ENCODE results near the gene CMTM5. TPM values are rescaled to one million over a fixed set of nuclear protein-coding genes. Genes with fewer than 3 reads are reported as not detected.

CMTM5 gene
- total and polyA plus RNA-seq, 8 donors: 0.61 to 1.3 (median 1.1) TPM; not detected in 4

DNA sequence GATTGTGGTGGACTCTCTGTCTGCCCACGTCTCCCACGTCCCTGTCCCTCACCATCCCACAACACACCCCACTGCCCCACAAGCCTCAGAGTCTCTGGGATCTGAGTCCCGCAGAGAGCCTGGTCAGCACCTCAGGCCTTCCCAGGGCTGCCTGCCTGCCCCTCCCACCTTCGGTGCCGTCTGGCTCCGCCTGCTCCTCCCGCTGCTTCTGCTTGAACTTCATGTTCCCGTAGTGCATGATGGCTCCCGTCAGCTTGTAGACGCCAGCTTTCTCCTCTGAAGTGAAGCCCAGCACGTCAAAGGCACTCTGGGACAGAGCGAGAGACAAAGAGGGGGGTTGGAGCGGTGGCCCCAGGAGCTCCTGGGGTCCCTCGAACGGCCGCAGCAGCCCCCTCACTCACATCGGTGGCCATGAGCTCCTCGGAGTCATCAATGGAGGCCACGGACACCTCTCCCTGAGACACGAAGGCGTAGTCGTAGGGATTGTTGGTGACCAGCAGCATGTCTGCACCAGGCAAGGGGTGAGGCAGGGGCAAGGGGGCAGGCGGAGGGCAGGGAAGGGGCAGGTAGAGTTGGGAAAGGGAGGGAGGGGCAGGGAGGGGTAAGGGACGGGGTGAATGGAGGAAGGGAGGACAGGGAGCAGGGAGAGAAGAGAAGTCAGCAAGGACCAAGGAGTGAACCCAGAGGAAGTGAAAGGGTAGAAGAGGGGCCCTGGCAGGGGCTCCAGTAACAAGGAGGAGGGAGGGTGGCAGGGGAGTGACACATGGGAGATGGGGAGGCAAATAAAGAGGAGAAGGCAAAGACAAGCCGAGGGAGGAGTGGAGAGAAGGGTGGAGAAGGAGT is 25.7 kb downstream of the CMTM5 start:
- DNase-seq: peak in 1 of 2 donors; percentile 12
- TF ChIP-seq POLR2A (IDR thresholded peaks at IDR 0.05): no peak
- no peak for TF ChIP-seq EP300 (IDR thresholded peaks at IDR 0.05)
- no peak for TF ChIP-seq POLR2AphosphoS5 (IDR thresholded peaks at IDR 0.05)
- no peak for TF ChIP-seq CTCF (IDR thresholded peaks at IDR 0.05)
- no peak overlapping the region for H3K27ac ChIP-seq

GRCh38 chr14:23403139-23403438 is 26.2 kb downstream of the CMTM5 start:
- H3K27ac ChIP-seq: no peak overlapping the region

More for the DNA sequence above, 25.7 kb downstream of the CMTM5 start:
- 44 to 67% (median 56%) methylated on average over 22 to 25 of the region's 25 CpGs for WGBS, 5 donors
- Histone ChIP-seq H3K9me3 (no peaks in the 10 kb centered on the region), H3K4me3 (no peak overlapping the region), H3K36me3 (no peaks in the 10 kb centered on the region), H3K27me3 (peaks cover 0 to 54% (median 14%) of the 10 kb centered on the region in 3 donors), H3K4me1 (no peaks in the 10 kb centered on the region)
- intact Hi-C loops (cut with DNase I; ENCODE audit: low total_unique reads): no loop called here

DNA sequence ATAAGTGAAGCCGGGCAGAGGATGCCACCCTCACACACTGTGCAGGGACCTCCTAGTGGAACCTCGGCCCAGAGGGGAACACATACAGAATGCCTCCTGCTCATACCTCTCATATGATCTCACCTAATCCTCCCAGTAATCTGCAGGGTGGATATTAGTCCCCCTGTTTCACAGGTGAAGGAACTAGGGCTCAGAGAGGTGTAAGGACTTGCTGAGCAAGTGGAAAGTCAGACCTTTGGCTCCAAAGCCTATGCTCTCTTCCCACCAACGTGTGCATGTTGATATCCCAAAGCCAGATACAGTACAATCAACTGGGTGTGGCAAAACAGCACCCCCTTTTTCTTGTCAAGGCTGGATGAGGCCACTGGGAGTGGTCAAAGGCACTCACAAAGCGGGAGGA is 27.1 kb downstream of the CMTM5 start:
- WGBS, 5 donors: 59 to 67% (median 63%) methylated on average over 4 of the region's 4 CpGs

More at GRCh38 chr14:23403139-23403438, 26.2 kb downstream of the CMTM5 start:
- intact Hi-C loops (cut with DNase I; ENCODE audit: low total_unique reads): no loop called here
- Histone ChIP-seq H3K27me3 (peaks cover 0 to 54% (median 14%) of the 10 kb centered on the region in 3 donors), H3K36me3 (no peaks in the 10 kb centered on the region), H3K4me1 (no peaks in the 10 kb centered on the region), H3K9me3 (no peaks in the 10 kb centered on the region), H3K4me3 (no peak overlapping the region)
- no peak for TF ChIP-seq POLR2AphosphoS5 (IDR thresholded peaks at IDR 0.05)
- TF ChIP-seq POLR2A (IDR thresholded peaks at IDR 0.05): no peak
- no peak for TF ChIP-seq CTCF (IDR thresholded peaks at IDR 0.05)
- no peak for TF ChIP-seq EP300 (IDR thresholded peaks at IDR 0.05)
- DNase-seq: no peak
- 47 to 56% (median 49%) methylated on average over 7 of the region's 7 CpGs for WGBS, 5 donors

DNA sequence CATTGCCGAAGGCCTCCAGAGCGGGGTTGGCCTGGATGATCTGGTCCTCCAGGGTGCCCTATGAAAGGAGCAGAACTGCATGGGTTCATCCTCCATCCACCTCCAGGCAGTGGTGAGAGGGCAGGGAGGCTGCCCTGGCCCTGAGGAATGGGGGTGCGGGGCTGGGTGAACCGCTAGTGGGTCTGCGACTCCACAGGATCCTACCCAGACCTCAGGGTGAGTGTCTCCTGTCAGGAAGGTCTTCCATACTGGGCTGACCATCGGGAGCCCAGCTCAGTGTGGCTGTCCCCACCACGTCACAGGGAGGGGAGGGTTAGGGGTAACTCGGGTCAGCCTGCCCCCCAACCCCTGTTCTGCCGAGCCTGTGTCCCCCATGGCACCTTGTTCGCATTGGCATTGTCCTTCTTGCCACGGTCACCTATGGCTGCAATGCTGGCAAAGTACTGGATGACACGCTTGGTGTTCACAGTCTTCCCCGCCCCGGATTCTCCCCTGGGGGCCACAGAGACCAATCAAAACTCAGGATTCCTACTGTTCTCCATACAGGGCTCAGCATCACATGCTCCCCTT is 27.6 kb downstream of the CMTM5 start:
- no peak for DNase-seq
- intact Hi-C loops (cut with DNase I; ENCODE audit: low total_unique reads): no loop called here
- no peak overlapping the region for H3K27ac ChIP-seq
- H3K9me3 ChIP-seq: no peaks in the 10 kb centered on the region
- H3K4me3 ChIP-seq: no peak overlapping the region
- H3K36me3 ChIP-seq: no peaks in the 10 kb centered on the region
- no peaks in the 10 kb centered on the region for H3K4me1 ChIP-seq
- TF ChIP-seq POLR2AphosphoS5 (IDR thresholded peaks at IDR 0.05): no peak
- WGBS, 5 donors: 78 to 87% (median 85%) methylated on average over 11 to 14 of the region's 14 CpGs
- H3K27me3 ChIP-seq: peaks cover 0 to 54% (median 14%) of the 10 kb centered on the region in 3 donors

More for the DNA sequence above, 27.1 kb downstream of the CMTM5 start:
- no peak overlapping the region for H3K4me3 ChIP-seq
- H3K27ac ChIP-seq: no peak overlapping the region
- H3K4me1 ChIP-seq: no peaks in the 10 kb centered on the region
- no peaks in the 10 kb centered on the region for H3K36me3 ChIP-seq
- TF ChIP-seq POLR2A (IDR thresholded peaks at IDR 0.05): no peak
- no peak for TF ChIP-seq POLR2AphosphoS5 (IDR thresholded peaks at IDR 0.05)
- no peak for TF ChIP-seq CTCF (IDR thresholded peaks at IDR 0.05)
- TF ChIP-seq EP300 (IDR thresholded peaks at IDR 0.05): no peak
- intact Hi-C loops (cut with DNase I; ENCODE audit: low total_unique reads): no loop called here
- no peaks in the 10 kb centered on the region for H3K9me3 ChIP-seq
- peaks cover 0 to 54% (median 14%) of the 10 kb centered on the region in 3 donors for H3K27me3 ChIP-seq
- DNase-seq: no peak

Measured in stomach (tissue), 9 donors.